Astrocyte (in vitro differentiated cells and primary cell): ENCODE measurements around the gene SND1.

Source experiments
- EZH2 ChIP-seq: IDR thresholded peaks from 2 replicates; pipeline ENCODE4 v1.6.1; 2012; ENCODE audit warnings: mild to moderate bottlenecking, low read length, inconsistent platforms; ENCODE audit not compliant: insufficient read depth
- TF ChIP-seq, protein P1 (sequence below): IDR thresholded peaks from 2 replicates; pipeline ENCODE4 v1.5.1; 2011; ENCODE audit warnings: low read depth, mild to moderate bottlenecking, inconsistent platforms, low read length, moderate library complexity; ENCODE audit not compliant: insufficient read depth

DNA sequence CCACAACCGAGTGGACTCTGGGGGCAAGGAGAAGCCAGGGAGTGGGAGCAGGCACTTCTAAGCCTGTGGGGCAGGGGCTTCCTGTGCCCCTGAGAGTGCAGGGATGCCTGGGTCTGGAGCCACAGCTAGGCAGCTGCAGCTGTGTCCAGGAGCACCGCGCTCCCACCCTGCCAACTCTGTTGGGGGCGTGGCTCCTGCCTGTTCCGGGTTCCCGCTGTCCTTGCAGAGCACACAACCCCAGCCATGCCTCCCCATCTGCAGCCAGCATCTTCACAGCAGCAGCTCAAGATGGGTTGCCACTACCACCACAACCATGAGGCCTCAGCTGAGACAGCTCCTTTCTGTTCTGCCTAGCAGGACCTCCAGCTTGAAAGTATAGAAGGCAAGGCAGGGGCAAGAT is 42.7 kb upstream of the SND1 start:
- TF ChIP-seq, protein P1, sequence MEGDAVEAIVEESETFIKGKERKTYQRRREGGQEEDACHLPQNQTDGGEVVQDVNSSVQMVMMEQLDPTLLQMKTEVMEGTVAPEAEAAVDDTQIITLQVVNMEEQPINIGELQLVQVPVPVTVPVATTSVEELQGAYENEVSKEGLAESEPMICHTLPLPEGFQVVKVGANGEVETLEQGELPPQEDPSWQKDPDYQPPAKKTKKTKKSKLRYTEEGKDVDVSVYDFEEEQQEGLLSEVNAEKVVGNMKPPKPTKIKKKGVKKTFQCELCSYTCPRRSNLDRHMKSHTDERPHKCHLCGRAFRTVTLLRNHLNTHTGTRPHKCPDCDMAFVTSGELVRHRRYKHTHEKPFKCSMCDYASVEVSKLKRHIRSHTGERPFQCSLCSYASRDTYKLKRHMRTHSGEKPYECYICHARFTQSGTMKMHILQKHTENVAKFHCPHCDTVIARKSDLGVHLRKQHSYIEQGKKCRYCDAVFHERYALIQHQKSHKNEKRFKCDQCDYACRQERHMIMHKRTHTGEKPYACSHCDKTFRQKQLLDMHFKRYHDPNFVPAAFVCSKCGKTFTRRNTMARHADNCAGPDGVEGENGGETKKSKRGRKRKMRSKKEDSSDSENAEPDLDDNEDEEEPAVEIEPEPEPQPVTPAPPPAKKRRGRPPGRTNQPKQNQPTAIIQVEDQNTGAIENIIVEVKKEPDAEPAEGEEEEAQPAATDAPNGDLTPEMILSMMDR, result no peak
- TF ChIP-seq EZH2, result no peak
